VCaP (cell line): ENCODE measurements around the gene RAB3IL1.

Experiments
- H3K27ac ChIP-seq: fragments of 450-650 bp; 2 replicates; pipeline ENCODE4 v1.5.1; 2017
- TF ChIP-seq, protein P1 (sequence below): fragments of 450-650 bp; conservative IDR thresholded peaks from 2 replicates; pipeline ENCODE4 v1.5.1; 2017; ENCODE audit warnings: mild to moderate bottlenecking, moderate library complexity

RAB3IL1 gene

DNA sequence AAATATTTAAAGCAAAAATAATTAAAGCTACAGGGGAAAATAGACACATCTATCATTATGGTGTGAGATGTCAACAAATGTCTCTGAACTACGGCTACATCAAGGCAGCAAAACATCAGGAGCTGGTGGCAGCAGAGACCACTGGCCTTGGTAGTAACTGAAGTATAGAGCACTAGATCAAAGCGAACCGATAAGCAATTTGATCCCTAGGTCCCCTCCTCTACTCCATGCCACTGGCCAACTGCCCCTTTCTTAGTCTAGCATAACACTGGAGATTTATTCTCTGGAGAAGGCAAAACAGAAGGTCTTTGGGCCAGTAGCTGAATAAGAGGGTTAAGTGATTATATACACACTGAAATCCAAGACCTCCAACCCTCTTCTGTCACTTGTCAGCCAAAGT, 13.6 kb upstream of the RAB3IL1 start:
- TF ChIP-seq, protein P1, sequence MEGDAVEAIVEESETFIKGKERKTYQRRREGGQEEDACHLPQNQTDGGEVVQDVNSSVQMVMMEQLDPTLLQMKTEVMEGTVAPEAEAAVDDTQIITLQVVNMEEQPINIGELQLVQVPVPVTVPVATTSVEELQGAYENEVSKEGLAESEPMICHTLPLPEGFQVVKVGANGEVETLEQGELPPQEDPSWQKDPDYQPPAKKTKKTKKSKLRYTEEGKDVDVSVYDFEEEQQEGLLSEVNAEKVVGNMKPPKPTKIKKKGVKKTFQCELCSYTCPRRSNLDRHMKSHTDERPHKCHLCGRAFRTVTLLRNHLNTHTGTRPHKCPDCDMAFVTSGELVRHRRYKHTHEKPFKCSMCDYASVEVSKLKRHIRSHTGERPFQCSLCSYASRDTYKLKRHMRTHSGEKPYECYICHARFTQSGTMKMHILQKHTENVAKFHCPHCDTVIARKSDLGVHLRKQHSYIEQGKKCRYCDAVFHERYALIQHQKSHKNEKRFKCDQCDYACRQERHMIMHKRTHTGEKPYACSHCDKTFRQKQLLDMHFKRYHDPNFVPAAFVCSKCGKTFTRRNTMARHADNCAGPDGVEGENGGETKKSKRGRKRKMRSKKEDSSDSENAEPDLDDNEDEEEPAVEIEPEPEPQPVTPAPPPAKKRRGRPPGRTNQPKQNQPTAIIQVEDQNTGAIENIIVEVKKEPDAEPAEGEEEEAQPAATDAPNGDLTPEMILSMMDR, result no peak
- H3K27ac ChIP-seq, result no peak overlapping the region

DNA sequence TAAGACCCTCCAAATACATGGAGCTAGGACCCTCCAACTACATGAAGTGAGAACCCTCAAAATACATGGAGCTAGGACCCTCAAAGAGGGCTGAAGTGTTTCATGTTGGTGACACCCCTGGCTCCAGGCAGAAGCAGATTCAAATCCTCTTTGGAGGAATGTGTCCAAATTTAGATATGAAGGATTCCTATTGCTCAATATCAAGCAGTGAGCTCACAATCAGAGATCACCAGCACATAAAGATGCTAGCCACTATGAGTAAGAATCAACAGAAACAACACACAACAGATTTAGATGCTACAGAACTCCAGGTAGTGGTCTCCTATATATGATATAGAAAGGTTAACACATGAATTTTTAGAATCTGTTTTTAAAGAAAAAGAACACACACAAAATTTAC, 11.2 kb upstream of the RAB3IL1 start:
- TF ChIP-seq, protein P1, result no peak
- no peak overlapping the region for H3K27ac ChIP-seq

DNA sequence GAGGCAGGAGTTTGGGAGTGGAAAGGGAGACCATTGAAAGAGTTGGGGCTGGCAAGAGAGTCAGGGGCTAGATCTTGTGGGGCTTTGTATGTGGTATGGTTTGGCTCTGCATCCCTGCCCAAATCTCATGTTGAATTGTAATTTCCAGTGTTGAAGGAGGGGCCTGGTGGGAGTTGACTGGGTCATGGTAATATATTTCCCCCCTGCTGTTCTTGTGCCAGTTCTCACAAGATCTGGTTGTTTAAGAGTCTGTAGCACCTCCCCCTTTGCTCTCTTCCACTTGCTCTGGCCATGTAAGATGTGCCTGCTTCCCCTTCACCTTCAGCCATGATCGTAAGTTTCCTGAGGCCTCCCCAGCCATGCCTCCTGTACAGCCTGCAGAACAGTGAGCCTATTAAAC, 10.1 kb upstream of the RAB3IL1 start:
- TF ChIP-seq, protein P1, result no peak
- no peak overlapping the region for H3K27ac ChIP-seq

DNA sequence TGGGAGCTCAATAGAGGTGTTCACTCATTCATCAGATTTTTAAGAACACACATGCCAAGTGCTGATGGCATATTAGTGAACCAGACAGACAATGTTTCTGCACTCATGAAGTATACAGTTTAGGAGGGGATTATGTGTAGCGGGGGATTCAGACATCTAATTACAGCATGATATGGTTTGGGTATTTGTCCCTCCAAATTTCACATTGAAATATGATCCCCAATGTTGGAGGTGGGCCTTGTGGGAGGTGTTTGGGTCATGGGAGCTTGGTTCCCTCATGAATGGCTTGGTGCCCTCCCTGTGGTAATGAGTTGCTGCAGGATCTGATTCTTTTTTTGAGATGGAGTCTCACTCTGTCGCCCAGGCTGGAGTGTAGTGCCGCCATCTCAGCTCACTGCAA, 8.9 kb upstream of the RAB3IL1 start:
- H3K27ac ChIP-seq, result no peak overlapping the region
- TF ChIP-seq, protein P1, result no peak

DNA sequence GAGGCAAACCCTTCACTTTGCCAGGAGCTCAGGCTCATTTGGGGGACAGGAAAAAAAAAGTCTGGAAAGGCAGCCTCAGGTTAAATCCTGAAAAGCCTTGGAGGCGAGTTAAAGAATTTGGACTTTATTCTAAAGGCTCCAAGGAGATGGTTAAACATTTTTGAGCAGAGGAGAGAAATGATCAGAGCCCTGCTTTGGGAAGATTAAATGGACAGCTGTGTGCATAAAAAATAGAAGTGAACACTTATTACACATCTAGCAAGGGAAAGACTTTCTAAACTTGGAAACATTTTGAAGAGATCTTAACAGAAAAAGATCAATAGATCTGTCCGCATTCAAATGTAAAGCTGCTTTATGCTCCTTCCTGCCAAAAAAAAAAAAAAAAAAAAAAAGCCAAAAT, 8.4 kb upstream of the RAB3IL1 start:
- TF ChIP-seq, protein P1, result no peak
- H3K27ac ChIP-seq, result no peak overlapping the region

DNA sequence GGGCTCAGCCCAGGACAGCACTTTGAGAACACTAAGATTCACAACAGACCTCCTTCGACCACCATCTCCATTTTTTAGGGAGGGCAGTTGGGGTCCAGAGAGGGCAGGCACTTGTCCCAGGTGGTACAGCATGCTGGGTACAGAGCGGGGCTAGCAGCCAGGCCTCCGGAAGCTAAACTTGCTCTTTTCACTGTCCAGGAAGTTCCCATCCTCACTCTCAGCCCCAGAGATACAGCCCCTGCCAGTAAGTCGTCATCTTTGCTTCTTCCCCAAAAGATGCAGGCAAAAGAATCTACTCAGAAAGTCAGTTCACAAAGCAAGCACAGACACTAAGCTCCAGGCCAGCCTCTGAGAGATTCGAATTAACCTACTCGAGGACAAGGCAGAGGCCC, 6.7 kb upstream of the RAB3IL1 start:
- no peak overlapping the region for H3K27ac ChIP-seq
- TF ChIP-seq, protein P1, result no peak

DNA sequence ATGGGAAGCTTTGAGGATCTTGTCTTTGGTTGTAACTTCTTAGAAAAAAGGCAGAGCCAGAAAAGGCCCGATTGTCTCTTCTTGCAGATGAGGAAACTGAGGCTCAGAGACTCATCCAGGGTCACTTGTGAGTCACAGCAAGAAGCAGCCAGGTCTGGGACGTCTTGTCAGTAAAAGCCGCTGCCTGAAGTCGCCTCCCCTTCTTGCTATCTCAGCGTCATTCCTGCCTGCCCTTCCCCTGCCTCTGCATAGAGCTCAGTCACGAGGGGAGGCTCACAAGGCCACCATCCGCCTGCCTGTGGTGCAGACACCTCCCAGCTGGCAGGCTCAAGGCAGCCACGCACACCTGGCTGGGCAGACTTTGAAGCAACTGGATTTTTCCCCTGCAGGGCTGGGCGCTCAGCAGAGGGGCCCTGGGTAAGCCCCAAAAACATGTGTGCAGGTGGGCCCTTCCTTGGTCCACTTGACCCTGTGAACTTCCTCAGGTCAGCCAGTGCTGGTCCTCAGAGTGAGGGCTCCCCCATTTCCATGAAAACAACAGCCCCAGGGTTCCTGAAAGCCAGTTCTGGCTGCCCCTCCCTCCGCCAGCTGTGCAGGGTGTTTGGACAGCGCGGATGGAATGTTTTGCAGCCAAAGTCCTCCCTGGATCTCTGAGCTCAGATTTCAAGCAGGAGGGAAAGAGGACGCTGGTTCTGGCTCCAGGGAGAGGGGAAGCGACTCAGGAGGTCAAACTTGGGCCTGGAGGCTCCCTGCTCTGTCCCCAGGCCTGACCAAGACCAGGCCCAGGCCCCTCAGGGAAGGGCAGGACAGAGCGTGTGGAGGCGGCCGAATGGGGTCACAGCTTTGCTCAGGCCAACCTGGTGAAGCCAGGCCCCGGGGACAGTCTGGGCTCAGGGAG, 6.0 kb upstream of the RAB3IL1 start:
- TF ChIP-seq, protein P1, result no peak
- no peak overlapping the region for H3K27ac ChIP-seq
